Neuronal stem cell (in vitro differentiated cells): ENCODE results near the gene TNS1.
A peak's percentile ranks its signal among the peaks of the same experiment; 100 is the strongest.

Experiments
- DNase-seq: peaks from one replicate; pipeline ENCODE4 v3.0.0-alpha.2; 2013; ENCODE audit warnings: low spot score
- H2AFZ ChIP-seq: one replicate; pipeline ENCODE4 v1.6.1; 2013; ENCODE audit warnings: mild to moderate bottlenecking, low read length, inconsistent platforms
- H2AK5ac ChIP-seq: 2 replicates; pipeline ENCODE4 v1.6.1; 2013; ENCODE audit warnings: low read depth, mild to moderate bottlenecking, inconsistent platforms, low read length, moderate library complexity, mixed read lengths
- H2BK120ac ChIP-seq: 2 replicates; pipeline ENCODE4 v1.6.1; 2013; ENCODE audit warnings: low read depth, mild to moderate bottlenecking, inconsistent platforms, low read length, moderate library complexity, mixed read lengths
- H2BK12ac ChIP-seq: one replicate; pipeline ENCODE4 v1.6.1; 2013; ENCODE audit warnings: low read length, inconsistent platforms
- H2BK15ac ChIP-seq: 2 replicates; pipeline ENCODE4 v1.6.1; 2013; ENCODE audit warnings: mild to moderate bottlenecking, low read length, inconsistent platforms, mixed read lengths
- H2BK5ac ChIP-seq: one replicate; pipeline ENCODE4 v1.6.1; 2013; ENCODE audit warnings: inconsistent platforms, mild to moderate bottlenecking, low read length, moderate library complexity
- H3K14ac ChIP-seq: one replicate; pipeline ENCODE4 v1.6.1; 2013; ENCODE audit warnings: low read length, inconsistent platforms
- H3K18ac ChIP-seq: 2 replicates; pipeline ENCODE4 v1.6.1; 2013; ENCODE audit warnings: low read length, inconsistent platforms
- H3K23ac ChIP-seq: 2 replicates; pipeline ENCODE4 v1.6.1; 2013; ENCODE audit warnings: low read depth, mild to moderate bottlenecking, mixed read lengths, low read length, inconsistent platforms; ENCODE audit not compliant: poor library complexity
- H3K27ac ChIP-seq: replicated peaks from 3 replicates; pipeline ENCODE4 v1.5.1; 2013; ENCODE audit warnings: low read length, inconsistent platforms
- H3K27me3 ChIP-seq, 3 experiments: 2 replicates each; pipeline ENCODE4 v1.6.1; 2013; ENCODE audit warnings: low read length in 3 of 3, mild to moderate bottlenecking in 2 of 3, inconsistent platforms in 1 of 3, low read depth in 1 of 3, mixed read lengths in 1 of 3, moderate library complexity in 1 of 3; ENCODE audit not compliant: control insufficient read depth in 3 of 3, insufficient read depth in 3 of 3
- H3K36me3 ChIP-seq, 2 donors: replicated peaks in 1 of 2; 2 replicates each; pipeline ENCODE4 v1.6.1; 2013; ENCODE audit warnings: low read length in 2 of 2; ENCODE audit not compliant: control insufficient read depth in 2 of 2, insufficient read depth in 2 of 2
- H3K4ac ChIP-seq: 2 replicates; pipeline ENCODE4 v1.6.1; 2013; ENCODE audit warnings: inconsistent platforms, mild to moderate bottlenecking, low read length, moderate library complexity
- H3K4me1 ChIP-seq, 2 donors: 1 replicate in 1 of 2; 2 replicates in 1 of 2; pipeline ENCODE4 v1.6.1; 2013; ENCODE audit warnings: low read length in 2 of 2, low read depth in 1 of 2; ENCODE audit not compliant: control insufficient read depth in 2 of 2, insufficient read depth in 1 of 2
- H3K4me2 ChIP-seq: one replicate; pipeline ENCODE4 v1.6.1; 2013; ENCODE audit warnings: mild to moderate bottlenecking, low read length, inconsistent platforms; ENCODE audit not compliant: insufficient read depth, poor library complexity, severe bottlenecking
- H3K4me3 ChIP-seq, 2 donors: 2 replicates each; pipeline ENCODE4 v1.5.1; 2013; ENCODE audit warnings: low read length in 2 of 2, mild to moderate bottlenecking in 2 of 2, inconsistent platforms in 1 of 2, moderate library complexity in 1 of 2
- H3K79me1 ChIP-seq: one replicate; pipeline ENCODE4 v1.6.1; 2013; ENCODE audit warnings: low read depth, mild to moderate bottlenecking, inconsistent platforms, low read length, moderate library complexity
- H3K9ac ChIP-seq: one replicate; pipeline ENCODE4 v1.6.1; 2013; ENCODE audit warnings: mild to moderate bottlenecking, low read depth, low read length, inconsistent platforms; ENCODE audit not compliant: poor library complexity
- H3K9me3 ChIP-seq, 2 donors: replicated peaks in 1 of 2; 2 replicates each; pipeline versions ENCODE3 to v1.6.1; 2013; ENCODE audit warnings: low read length in 2 of 2, mild to moderate bottlenecking in 2 of 2, inconsistent platforms in 1 of 2, low read depth in 1 of 2, mixed read lengths in 1 of 2, moderate library complexity in 1 of 2; ENCODE audit not compliant: control insufficient read depth in 2 of 2, insufficient read depth in 1 of 2
- H4K8ac ChIP-seq: one replicate; pipeline ENCODE4 v1.6.1; 2013; ENCODE audit warnings: low read depth, mild to moderate bottlenecking, inconsistent platforms, low read length, moderate library complexity
- H4K91ac ChIP-seq: one replicate; pipeline ENCODE4 v1.6.1; 2013; ENCODE audit warnings: low read length, low read depth, mild to moderate bottlenecking, inconsistent platforms; ENCODE audit not compliant: poor library complexity
- WGBS, 2 donors: extraction: QIAGEN DNeasy Blood & Tissue Kit; methylation state at CpG; one replicate each; pipeline ENCODE4 v1.1.7; 2013; ENCODE audit warnings: missing lambda C conversion rate in 2 of 2, mixed read lengths in 1 of 2; ENCODE audit not compliant: insufficient read length in 2 of 2, insufficient replicate concordance in 1 of 2; ENCODE audit errors: extremely low coverage in 2 of 2; 5-methylcytosine and 5-hydroxymethylcytosine counted together

The TNS1 gene

GRCh38 chr2:217870528-217871011 is 132.2 kb downstream of the TNS1 start:
- H2BK120ac ChIP-seq = no peak overlapping the region
- no peak overlapping the region for H3K4me2 ChIP-seq
- H2AFZ ChIP-seq = no peak overlapping the region
- no peak overlapping the region for H3K18ac ChIP-seq
- H2AK5ac ChIP-seq = no peak overlapping the region
- no peak overlapping the region for H4K91ac ChIP-seq
- no peak overlapping the region for H3K9ac ChIP-seq
- H3K14ac ChIP-seq = no peak overlapping the region
- H3K23ac ChIP-seq = no peak overlapping the region
- H3K27ac ChIP-seq = no peak overlapping the region
- no CpG with 5 or more reads among the region's 13 CpGs for WGBS, 2 donors
- no peak overlapping the region for H4K8ac ChIP-seq
- no peaks in the 10 kb centered on the region for H3K79me1 ChIP-seq
- no peak overlapping the region for H2BK5ac ChIP-seq
- no peaks in the 10 kb centered on the region for H3K9me3 ChIP-seq
- H2BK15ac ChIP-seq = no peak overlapping the region
- no peak overlapping the region for H3K4ac ChIP-seq
- H3K4me1 ChIP-seq = peaks cover 0 to 10% of the 10 kb centered on the region in 2 donors
- H3K4me3 ChIP-seq = no peak overlapping the region
- H3K27me3 ChIP-seq = no peaks in the 10 kb centered on the region
- H2BK12ac ChIP-seq = no peak overlapping the region
- H3K36me3 ChIP-seq = no peaks in the 10 kb centered on the region
- DNase-seq = no peak

GRCh38 chr2:217868911-217869334 is 133.9 kb downstream of the TNS1 start:
- Histone ChIP-seq H3K9me3 (no peaks in the 10 kb centered on the region), H3K36me3 (no peaks in the 10 kb centered on the region), H2BK120ac (no peak overlapping the region), H4K91ac (no peak overlapping the region), H3K4me1 (peaks cover 0 to 12% of the 10 kb centered on the region in 2 donors), H2AFZ (no peak overlapping the region), H3K23ac (no peak overlapping the region), H2BK15ac (no peak overlapping the region), H3K27me3 (no peaks in the 10 kb centered on the region), H3K27ac (no peak overlapping the region), H3K79me1 (no peaks in the 10 kb centered on the region), H3K18ac (peak overlapping the region; percentile 23), H4K8ac (no peak overlapping the region), H2BK5ac (no peak overlapping the region), H3K4me2 (no peak overlapping the region), H3K4me3 (no peak overlapping the region), H2BK12ac (no peak overlapping the region), H3K9ac (peak overlapping the region; percentile 16), H3K14ac (no peak overlapping the region), H2AK5ac (peak overlapping the region; percentile 48), H3K4ac (no peak overlapping the region)
- WGBS, 2 donors = no CpG with 5 or more reads among the region's 3 CpGs
- no peak for DNase-seq

- Histone ChIP-seq H3K36me3 (no peaks in the 10 kb centered on the region), H3K9ac (no peak overlapping the region), H3K79me1 (no peaks in the 10 kb centered on the region), H3K18ac (no peak overlapping the region), H3K27me3 (no peaks in the 10 kb centered on the region), H3K23ac (no peak overlapping the region), H3K4me3 (no peak overlapping the region), H2BK12ac (no peak overlapping the region), H2BK15ac (no peak overlapping the region), H4K8ac (no peak overlapping the region), H3K4me1 (peaks cover 0 to 15% of the 10 kb centered on the region in 2 donors), H3K9me3 (no peaks in the 10 kb centered on the region), H2AK5ac (no peak overlapping the region), H2BK120ac (no peak overlapping the region), H2AFZ (no peak overlapping the region), H2BK5ac (no peak overlapping the region), H3K14ac (no peak overlapping the region), H3K4ac (no peak overlapping the region), H4K91ac (no peak overlapping the region), H3K4me2 (no peak overlapping the region), H3K27ac (no peak overlapping the region)
- no CpG with 5 or more reads among the region's 5 CpGs for WGBS, 2 donors
- DNase-seq = no peak
These were observed 134.4 kb downstream of the TNS1 start for GRCh38 chr2:217868265-217868892.

- H3K27me3 ChIP-seq = no peaks in the 10 kb centered on the region
- no peak overlapping the region for H2BK5ac ChIP-seq
- H2BK15ac ChIP-seq = no peak overlapping the region
- H3K36me3 ChIP-seq = no peaks in the 10 kb centered on the region
- no peak overlapping the region for H3K14ac ChIP-seq
- H3K9me3 ChIP-seq = no peaks in the 10 kb centered on the region
- H2AK5ac ChIP-seq = no peak overlapping the region
- DNase-seq = no peak
- H4K91ac ChIP-seq = no peak overlapping the region
- no peak overlapping the region for H2BK12ac ChIP-seq
- H3K4me3 ChIP-seq = no peak overlapping the region
- H2AFZ ChIP-seq = peak overlapping the region; percentile 81
- no peak overlapping the region for H2BK120ac ChIP-seq
- H3K4ac ChIP-seq = no peak overlapping the region
- no peak overlapping the region for H3K18ac ChIP-seq
- peaks cover 0 to 23% of the 10 kb centered on the region in 2 donors for H3K4me1 ChIP-seq
- no CpG with 5 or more reads among the region's 3 CpGs for WGBS, 2 donors
- H4K8ac ChIP-seq = no peak overlapping the region
- no peak overlapping the region for H3K23ac ChIP-seq
- H3K79me1 ChIP-seq = no peaks in the 10 kb centered on the region
- no peak overlapping the region for H3K4me2 ChIP-seq
- H3K27ac ChIP-seq = no peak overlapping the region
- no peak overlapping the region for H3K9ac ChIP-seq
These were observed 136.3 kb downstream of the TNS1 start for GRCh38 chr2:217866457-217866856.
